Inferior parietal cortex (tissue), 1 donor: ENCODE measurements around the gene KATNB1.
"Not testable (repeated sequence)": the region's sequence is repeated elsewhere in the genome, so short reads cannot be mapped to it uniquely, and the experiment has no call there.

Source experiments
- DNase-seq: peaks from one replicate; pipeline ENCODE4 v3.0.0-alpha.2; 2016; ENCODE audit errors: extremely low spot score

Gene KATNB1

DNA sequence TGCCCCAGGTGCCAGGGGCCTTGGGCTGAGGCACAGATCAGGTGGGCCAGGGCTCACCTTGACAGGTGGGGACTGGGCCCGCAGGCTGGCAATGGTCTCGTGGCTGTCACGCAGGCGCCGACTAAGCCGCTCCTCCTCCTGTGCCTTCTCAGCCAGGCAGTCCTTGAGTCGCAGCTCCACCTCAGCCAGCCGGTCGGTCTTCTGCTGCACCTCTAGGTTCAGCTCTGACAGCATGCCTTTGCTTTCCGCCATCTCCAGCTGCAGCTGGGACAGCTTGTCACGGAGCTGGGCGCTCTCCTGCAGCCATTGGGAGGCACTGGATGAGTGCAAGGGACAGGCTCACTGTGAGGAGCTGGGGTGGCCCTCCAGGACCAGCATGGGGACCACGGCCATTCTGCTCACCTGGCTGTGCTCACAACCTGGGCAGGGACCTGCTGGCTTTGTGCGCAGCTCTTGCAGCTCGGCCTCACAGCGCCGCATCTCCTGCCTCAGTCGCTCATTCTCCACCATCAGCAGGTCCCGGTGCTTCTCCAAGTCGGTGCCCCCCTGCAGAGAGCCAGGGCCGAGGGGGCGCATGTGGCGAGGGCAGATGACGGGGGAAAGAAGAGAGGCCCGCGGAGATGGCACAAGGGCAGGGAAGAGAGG is 35.7 kb downstream of the KATNB1 start:
- no peak for DNase-seq

- DNase-seq = no peak
These were observed 37.4 kb downstream of the KATNB1 start for GRCh38 chr16:57773019-57773418.

GRCh38 chr16:57773655-57774295 is 38.2 kb downstream of the KATNB1 start:
- DNase-seq = no peak

- DNase-seq = no peak
These were observed 39.2 kb downstream of the KATNB1 start for GRCh38 chr16:57774705-57775285.

DNA sequence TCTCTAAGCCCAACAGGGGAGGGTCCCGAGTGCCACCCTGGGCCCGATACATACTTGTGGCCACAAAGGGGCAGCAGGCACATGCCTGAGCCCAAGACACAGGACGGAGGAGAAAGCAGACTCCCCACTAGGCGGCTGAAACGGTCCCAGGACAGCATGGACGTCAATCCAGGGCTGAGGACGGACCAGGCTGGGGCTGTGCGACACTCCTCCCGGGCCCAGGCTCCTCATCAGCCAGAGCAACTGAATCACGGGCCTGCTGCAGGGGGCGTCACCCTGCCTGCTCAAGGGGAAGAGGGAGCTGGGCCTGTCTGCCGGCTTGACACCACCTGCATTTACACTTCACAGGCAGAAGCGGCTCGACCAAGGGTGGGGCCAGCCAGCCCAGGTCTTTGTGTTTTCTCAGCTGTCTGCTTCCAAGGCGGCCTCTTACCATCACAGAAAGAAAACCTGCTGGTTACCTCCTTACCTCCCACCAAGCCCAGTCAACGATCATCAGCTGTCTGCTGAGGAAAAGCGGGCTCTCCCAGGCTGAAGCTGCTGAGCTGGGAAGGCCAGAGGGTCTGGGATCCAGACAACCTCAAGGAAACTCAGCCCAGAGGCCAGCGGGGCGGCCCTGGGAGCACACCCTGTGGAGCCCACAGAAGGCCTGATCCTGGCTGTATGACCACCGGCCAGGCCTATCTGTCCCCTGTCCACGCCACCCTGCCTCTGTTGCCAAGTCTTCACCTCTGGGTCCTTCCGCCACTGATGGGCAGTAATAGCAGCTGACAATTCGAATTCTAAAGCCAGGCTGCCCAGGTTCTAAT is 40.3 kb downstream of the KATNB1 start:
- no peak for DNase-seq

DNA sequence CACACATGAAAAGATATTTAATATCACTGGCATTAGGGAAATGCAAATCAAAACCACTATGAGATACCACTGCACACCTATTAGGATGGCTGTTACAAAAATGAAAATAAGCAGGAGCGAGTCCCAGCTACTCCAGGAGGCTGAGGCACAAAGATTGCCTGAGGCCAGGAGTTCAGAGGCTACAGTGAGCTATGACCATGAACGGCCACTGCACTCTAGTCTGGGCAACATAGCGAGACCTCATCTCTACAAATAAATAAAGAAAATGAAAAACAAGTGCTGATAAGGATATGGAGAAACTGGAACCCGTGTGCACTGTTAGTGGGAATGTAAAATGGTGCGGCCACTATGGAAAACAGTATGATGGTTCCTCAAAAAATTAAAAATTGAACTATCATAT is 43.1 kb downstream of the KATNB1 start:
- DNase-seq = no peak

- DNase-seq = not testable (repeated sequence)
These were observed 44.3 kb downstream of the KATNB1 start for GRCh38 chr16:57779836-57780235.

- DNase-seq = no peak
These were observed 45.8 kb downstream of the KATNB1 start for GRCh38 chr16:57781349-57781740.

DNA sequence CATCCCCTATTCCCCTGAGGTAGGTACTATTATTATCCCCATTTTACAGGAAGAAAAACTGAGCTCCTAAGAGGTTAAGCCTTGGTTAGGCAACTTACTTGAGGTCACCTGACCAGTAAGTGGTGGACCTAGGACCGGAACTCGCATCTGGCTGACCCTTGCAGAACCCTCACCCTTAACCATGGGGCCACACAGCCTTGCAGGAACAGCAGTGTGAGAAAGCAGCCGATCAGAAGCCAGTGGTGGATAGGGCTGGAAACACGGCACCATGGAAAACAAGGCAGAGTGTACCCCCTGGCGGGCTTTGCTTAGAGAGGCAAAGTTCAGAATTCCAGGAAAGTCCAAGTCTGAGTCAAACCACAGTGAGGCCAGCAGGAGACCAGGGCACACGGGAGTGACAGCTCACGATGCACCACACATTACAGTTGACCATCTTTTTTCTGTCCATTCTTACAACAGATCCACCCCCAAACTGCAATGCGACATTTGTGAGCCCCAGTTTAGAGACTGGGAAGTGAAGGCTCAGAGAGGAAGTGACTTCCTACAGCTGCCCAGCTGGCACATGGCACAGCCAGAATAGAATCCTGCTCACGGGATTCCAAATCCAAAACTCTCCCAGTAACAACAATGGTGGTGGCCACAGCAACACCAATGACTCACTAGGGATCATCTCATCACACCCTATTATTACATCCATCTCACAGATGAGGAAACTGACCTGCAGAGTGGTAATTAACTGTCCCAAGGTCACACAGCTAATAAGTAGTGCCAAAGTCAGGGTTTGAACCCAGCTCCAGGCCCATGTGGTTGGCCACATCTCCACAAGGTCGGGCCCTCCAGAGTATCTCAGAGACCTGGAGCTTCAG is 46.4 kb downstream of the KATNB1 start:
- no peak for DNase-seq

GRCh38 chr16:57782607-57783055 is 47.1 kb downstream of the KATNB1 start:
- DNase-seq = not testable (repeated sequence)

- DNase-seq = no peak
These were observed 47.5 kb downstream of the KATNB1 start for GRCh38 chr16:57783116-57783515.

DNA sequence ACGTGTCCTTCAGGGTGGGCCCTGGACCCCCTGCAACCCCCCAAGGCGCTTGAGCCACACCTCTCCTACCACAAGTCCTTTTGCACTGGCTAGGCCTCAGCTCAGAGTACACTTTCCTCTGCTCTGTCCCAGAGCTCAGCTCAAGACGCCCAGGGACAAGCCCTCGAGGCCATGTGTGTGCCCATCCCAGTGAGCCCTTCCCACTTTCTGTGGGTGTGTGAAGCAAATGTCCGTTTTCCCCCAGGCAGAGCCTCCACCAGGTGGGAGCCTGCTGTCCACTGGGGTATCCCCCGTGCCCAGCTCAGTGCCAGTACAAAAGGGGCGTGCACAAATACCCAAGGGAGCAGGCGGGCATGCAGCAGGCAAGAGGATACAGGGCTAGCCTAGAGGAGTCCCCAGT is 48.3 kb downstream of the KATNB1 start:
- no peak for DNase-seq

GRCh38 chr16:57784334-57784733 is 48.8 kb downstream of the KATNB1 start:
- no peak for DNase-seq

DNA sequence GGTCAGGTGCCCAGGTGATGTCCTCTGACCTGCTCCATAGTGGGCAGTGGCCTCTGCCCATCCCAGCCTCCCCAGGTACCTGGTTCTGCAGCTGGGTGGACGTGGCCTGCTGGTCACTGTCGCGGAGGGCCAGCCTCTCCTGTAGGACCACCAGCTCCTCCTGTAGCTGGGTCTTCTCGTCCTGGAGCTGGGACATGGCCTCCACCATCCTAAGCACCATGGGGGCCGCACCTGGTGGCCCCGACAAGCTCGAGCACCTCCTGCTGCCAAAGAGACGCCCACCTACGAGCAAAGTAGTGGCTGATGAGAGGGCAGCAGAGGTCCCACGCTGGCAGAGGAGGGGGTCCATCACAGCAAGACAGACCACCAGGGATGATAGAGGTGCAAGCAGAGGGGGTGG is 49.8 kb downstream of the KATNB1 start:
- DNase-seq = no peak

GRCh38 chr16:57785924-57786323 is 50.4 kb downstream of the KATNB1 start:
- no peak for DNase-seq

GRCh38 chr16:57786632-57787518 is 51.3 kb downstream of the KATNB1 start:
- no peak for DNase-seq

- DNase-seq = no peak
These were observed 51.9 kb downstream of the KATNB1 start for GRCh38 chr16:57787519-57787905.

DNA sequence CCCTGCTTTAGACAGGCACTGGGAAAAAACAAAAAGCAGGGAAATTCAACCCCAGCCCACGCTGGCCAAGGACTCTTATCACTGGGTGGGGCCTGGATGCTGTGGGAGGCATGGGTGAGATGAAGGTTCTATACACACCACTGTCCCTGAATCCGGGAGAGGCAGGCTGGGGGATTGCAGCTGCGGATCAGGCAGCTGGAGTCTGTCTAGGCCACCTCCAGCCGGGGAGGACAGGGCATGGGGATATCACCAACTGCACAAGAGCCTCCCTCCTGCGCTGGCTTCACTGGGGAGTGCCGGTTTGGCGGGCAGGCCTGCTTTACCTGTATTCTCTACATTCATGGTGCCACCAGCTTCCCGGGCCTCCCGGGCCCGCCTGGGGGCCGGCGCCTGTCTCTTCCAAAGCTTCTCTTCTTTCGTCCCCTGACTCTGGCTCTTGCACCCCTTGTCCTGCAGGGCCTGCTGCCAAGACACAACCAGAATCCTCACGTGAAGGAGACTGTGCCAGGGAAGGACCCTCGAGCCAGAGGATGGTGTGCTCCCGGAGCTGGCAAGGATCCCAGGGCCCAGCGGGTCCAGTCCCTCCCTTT is 52.8 kb downstream of the KATNB1 start:
- DNase-seq = no peak

DNA sequence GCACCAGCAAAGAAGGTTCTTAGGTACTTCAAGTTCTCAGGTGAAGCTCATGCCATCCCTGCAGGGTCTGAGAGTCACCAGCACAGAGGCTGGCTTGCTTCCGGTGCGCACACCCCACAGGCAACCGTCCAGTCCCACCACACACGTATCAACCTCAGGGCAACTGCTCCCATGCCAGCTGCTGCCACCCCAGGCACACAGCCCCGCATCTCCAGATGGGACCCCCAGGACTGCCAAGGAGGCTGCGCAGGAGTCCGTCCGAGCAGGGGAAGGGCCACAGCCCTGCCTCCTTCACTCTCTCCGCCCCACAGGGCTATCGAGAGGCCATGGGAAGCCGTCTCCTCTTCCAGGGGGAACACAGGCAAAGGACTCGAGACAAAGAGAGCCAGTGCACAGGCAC is 53.4 kb downstream of the KATNB1 start:
- DNase-seq = no peak
